GM21529 (cell line): ENCODE data around the gene MMP19.

ENCODE experiments used
- ATAC-seq: cut with Tn5 transposase; IDR thresholded peaks from one replicate; pipeline ENCODE4 v1.9.1; 2021; ENCODE audit not compliant: unreplicated experiment

The MMP19 gene

DNA sequence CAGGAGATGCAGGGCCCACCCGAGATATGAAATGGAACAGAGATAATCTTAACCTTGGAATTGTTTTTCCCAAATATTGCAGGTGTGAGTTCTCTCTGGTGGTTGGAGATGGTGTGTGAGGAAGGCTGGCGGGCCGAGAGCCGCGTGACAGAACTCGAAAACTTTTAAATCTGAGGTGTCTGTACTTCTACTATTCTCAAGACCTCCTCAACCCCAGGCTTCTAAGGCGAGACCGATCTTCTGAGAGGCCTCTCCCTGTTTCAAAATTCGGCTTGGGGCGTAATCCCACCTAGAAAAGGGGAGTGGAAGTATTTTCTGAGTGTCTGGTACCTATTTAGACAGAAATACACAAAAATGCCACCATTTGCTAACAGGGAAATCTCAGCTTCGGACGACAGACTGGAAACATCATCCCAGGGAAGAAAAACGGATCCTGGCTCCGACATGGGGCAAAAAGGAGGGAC is 25.8 kb downstream of the MMP19 start:
- no peak for ATAC-seq

- ATAC-seq = no peak
These were observed 27.3 kb downstream of the MMP19 start for GRCh38 chr12:55815473-55815872.

DNA sequence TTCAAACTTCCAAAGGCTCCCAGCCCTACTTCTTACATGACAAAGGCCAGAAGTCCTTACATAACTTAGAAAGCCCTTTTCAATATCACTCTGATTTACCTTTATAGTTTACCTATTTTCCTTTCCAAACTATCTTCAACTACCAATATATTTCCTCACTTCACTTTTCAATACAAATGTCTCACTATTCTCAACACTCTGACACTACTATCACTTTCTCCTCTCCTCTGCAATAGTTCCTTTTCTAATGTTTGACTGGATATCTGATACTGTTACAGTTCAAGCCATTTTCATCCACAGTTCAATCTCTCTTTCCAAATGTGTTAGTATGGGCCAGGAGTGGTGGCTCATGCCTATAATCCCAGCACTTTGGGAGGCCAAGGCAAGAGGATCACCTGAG is 28.5 kb downstream of the MMP19 start:
- ATAC-seq = no peak

GRCh38 chr12:55812088-55812487 is 30.6 kb downstream of the MMP19 start:
- ATAC-seq = no peak

GRCh38 chr12:55809274-55809673 is 33.5 kb downstream of the MMP19 start:
- ATAC-seq = no peak

DNA sequence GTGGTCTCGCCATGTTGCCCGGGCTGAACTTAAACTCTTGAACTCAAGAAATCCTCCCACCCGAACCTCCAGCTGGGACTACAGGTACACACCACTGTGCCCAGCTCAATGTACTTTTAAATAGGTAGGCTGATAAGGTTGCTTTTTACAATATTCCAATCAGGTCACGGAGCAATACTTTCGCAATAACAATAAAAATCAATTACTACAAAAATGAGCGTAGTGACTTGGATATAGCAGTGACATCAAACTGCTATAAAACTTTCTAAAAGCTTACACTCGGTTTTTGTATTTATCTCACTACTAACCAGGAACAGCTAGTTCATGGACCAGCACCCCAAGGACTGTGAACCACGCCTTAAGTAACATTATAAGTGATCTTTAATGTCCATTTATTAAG is 35.8 kb downstream of the MMP19 start:
- ATAC-seq = no peak

GRCh38 chr12:55797550-55797949 is 45.2 kb downstream of the MMP19 start:
- no peak for ATAC-seq

DNA sequence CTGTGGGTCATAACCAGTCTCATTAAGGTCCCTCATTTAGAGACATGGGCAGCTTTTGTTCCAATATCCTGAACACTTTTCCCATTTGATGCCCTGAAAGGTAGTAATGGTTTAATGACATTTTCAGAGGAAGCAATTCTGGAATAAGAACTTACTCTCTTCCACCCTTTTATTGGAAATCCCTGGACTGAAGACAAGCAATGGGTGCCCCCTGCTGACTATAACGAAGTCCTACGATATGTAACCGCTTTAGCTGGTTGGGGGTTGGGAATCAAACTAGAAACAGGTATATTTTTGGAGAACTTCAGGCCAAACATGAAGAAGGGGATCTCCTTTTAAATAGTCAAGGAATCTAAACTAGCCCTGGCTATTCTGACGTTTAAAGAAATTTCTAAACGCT is 45.7 kb downstream of the MMP19 start:
- no peak for ATAC-seq

GRCh38 chr12:55795950-55796349 is 46.8 kb downstream of the MMP19 start:
- ATAC-seq = no peak

DNA sequence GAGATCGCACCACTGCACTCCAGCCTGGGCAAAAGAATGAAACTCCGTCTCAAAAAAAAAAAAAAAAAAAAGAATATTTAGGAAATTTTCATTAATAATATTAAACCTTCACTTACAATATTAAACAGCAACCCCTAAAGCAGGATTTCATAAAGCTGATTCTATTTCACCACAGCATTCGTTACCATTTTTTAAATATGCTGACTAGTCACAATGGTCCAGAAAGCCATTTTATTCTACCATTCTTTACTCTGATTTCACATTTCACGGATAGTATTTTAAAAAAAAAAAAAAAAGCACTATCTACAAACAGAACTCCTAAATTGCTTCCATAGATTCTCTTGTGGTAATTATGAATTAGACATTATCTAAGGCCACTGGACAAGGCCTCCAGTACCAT is 52.8 kb downstream of the MMP19 start:
- ATAC-seq = no peak

- ATAC-seq = no peak
These were observed 53.6 kb downstream of the MMP19 start for GRCh38 chr12:55789171-55789570.

DNA sequence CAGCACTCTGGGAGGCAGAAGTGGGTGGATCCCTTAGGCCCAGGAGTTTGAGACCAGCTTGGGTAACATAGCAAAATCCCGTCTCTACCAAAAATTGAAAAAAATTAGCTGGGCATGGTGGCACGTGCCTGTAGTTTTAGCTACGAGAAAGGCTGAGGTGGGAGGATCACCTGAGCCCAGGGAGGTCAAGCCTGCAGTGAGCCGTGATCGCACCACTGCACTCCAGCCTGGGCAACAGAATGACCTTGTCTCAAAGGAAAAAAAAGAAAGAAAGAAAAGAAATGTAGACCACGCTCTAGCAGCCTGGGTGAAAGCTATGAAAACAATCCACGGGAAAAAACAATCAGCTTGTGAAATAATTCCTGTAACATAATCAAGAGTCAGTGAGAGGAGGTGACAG is 54.2 kb downstream of the MMP19 start:
- ATAC-seq = no peak
